GM21576 (cell line): Measurements from ENCODE around the gene APOB.
"Not testable (repeated sequence)": the region's sequence is repeated elsewhere in the genome, so short reads cannot be mapped to it uniquely, and the experiment has no call there.

ENCODE experiments used
- ATAC-seq: cut with Tn5 transposase; IDR thresholded peaks from one replicate; pipeline ENCODE4 v1.9.1; 2021; ENCODE audit warnings: mild to moderate bottlenecking, moderate library complexity; ENCODE audit not compliant: unreplicated experiment

The APOB gene

GRCh38 chr2:21034156-21034971 lies 9.5 kb downstream of the APOB start:
- no peak for ATAC-seq

DNA sequence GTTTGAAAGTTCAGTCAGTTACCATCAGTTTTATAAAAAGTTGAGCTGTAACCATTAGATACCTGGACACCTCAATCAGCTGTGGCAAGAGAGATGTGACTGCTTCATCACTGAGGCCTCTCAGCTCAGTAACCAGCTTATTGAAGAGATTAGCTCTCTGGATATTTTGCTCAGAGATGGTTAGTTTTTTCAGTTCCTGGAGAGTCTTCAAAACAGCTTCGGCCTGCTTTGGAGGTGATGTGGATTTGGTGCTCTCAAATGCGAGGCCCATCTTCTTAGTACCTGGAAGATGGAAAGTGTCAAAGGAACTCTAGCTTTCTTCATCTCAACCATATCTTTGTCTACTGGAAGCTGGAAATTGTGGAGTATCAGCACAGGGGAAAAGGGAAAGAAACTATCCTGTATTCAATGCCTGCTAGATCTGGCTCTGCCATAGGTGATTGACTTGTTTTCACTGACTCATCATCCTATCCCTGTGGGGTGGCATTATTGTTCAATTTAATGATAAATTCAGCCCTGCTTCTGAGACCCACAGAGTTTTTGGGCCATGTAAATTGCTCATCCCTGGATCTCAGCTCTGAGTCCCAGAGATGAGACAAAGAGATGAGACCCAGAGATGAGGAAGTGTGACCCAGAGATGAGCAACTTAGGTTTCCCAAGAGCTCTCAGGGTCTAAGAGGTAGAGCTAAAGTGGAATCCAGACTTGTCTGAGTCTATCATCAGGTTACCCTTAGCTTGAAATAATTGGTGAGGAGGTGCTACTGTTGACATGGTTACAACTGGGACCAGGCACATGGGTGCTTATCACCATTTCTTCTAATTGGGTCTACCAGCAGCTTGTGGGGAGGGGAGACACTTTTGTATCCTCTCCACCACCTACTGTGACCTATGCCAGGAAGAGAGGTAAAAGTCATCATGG lies 10.4 kb downstream of the APOB start:
- no peak for ATAC-seq

DNA sequence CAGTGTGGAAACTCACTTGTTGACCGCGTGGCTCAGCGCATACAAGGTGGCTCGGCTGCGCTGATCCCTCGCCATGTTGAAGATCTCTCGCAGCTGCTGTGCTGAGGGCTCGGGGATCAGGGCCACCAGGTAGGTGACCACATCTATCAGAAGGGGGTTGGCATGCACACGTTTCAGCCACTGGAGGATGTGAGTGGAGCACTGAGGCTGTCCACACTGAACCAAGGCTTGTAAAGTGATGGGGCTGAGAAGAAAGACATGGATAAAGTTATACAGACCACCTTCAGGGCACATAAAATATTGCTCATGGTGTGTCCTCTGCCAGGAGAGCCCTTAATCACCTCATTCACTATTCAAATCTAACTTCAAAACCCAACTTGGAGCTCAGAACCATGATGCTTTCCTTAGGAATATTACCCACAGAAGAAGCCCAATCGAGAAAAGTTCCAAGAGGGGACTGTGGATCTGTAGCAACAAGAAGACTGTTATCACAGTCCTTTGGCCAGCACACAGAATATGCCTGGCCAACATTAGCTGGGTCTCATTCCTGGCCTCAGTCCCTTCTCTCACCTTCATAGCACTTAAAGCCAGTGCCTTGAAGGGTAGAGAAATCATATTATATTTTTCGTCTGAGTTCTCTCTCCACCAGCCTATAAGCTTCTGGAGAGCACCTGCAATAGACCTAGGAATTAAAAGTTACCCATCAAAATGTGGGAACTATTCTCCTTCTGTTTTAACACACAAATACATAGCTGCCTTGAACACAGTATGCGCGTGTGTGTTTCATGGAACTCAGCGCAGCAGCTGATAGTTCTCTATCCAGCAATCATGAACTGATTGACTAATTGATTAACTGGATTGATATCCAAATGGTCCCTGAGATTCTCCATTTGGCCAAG lies 11.3 kb downstream of the APOB start:
- ATAC-seq: no peak

GRCh38 chr2:21030983-21031968 lies 12.6 kb downstream of the APOB start:
- no peak for ATAC-seq

GRCh38 chr2:21029519-21029918 lies 14.4 kb downstream of the APOB start:
- ATAC-seq: no peak

- not testable (repeated sequence) for ATAC-seq
These were observed 14.9 kb downstream of the APOB start for GRCh38 chr2:21028951-21029350.

DNA sequence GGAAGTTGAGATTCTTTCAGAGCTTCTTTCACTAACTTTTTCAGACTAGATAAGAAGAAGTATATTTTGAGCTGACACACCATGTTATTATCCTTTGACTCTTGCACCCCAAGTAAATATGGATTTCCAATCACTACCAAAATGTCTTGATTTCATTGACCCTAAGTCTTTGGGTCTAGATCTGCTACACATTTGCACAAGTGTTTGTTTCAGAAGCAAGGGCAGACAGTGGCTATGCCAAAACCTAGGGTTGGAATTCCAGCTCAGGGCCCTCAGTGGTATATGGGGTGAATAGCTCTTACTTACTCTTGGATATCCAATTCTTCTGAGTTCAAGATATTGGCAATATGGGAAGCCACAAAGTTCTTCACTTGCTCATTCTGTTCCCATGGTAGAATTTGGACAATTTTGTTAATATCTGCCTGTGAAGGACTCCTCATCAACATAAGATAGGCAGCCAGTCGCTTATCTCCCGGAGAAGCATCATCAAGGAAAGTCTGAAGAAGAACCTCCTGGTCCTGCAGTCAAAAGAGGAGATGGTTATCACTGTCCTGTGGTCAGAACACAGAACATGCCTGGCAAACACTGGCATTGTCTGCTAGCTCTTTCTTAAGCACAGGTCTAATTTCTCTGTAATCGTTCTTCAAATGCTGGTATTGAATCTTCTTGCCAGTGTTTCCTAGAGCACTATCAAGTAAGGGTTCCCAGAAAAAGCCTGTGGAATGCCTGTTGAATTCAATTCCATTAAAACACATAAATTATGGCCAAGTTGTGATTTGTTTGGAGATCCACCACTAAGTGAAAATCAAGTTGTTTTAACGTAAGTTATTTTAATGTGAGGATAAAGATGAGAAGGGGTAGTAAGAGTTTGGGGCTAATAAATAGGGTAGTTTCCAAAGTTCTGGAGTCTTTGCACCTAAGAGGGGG lies 15.6 kb downstream of the APOB start:
- no peak for ATAC-seq

- ATAC-seq: no peak
These were observed 17.2 kb downstream of the APOB start for GRCh38 chr2:21026479-21027282.

DNA sequence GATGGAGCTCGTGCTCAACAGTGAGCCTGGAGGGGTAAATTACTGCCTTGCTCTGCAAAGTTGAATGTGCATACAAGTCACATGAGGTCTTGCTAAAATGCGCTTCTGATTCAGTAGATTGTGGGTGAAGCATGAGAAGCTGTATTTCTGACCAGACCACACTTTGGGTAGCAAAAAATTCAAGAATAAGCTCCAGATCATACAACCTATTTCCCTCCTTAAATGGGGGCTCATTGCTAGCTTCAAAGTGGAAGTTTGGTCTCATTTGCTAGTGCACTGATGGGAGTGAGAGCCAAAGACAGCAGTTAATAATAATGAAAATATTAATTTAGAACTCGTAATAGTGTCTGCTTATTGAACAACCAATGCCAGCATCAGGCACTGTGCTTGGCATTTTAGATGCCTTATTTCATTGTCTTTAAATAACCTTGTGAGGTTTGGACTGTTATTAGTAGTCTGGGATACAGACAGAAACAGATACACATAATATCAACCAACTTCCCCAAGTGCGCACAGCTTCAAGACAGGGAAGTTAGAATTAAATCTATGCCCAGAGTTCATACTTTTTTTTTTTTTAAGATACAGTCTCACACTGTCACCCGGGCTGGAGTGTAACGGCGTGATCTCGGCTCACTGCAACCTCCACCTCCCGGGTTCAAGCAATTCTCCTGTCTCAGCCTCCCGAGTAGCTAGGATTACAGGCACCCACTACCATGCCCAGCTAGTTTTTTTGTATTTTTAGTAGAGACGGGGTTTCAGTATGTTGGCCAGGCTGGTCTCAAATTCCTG lies 18.0 kb downstream of the APOB start:
- no peak for ATAC-seq

GRCh38 chr2:21024722-21025389 lies 19.0 kb downstream of the APOB start:
- ATAC-seq: no peak

- ATAC-seq: no peak
These were observed 19.7 kb downstream of the APOB start for GRCh38 chr2:21024198-21024597.

- ATAC-seq: no peak
These were observed 20.3 kb downstream of the APOB start for GRCh38 chr2:21023419-21024181.

- no peak for ATAC-seq
These were observed 21.0 kb downstream of the APOB start for GRCh38 chr2:21022792-21023367.

GRCh38 chr2:21021430-21021829 lies 22.4 kb downstream of the APOB start:
- no peak for ATAC-seq

- ATAC-seq: no peak
These were observed 23.1 kb downstream of the APOB start for GRCh38 chr2:21020668-21021288.
